MM.1S (cell line): ENCODE data around the gene STARD3.

Source experiments
- DNase-seq: peaks from one replicate; pipeline ENCODE4 v3.0.0-alpha.2; 2015
- H2AFZ ChIP-seq: fragments of 300-600 bp; sonication (generic); 2 replicates; pipeline ENCODE4 v1.6.0; 2016; ENCODE audit warnings: antibody characterized with exemption, low read length
- H3F3A ChIP-seq: fragments of 300-600 bp; sonication (generic); 2 replicates; pipeline ENCODE4 v1.6.1; 2016; ENCODE audit warnings: mild to moderate bottlenecking, antibody characterized with exemption, low read length, moderate library complexity, mixed read lengths; ENCODE audit not compliant: insufficient read depth
- H3K27ac ChIP-seq: fragments of 300-600 bp; sonication (generic); 2 replicates; pipeline ENCODE4 v1.5.1; 2016; ENCODE audit warnings: mild to moderate bottlenecking, low read length
- H3K27me3 ChIP-seq: fragments of 300-600 bp; sonication (generic); replicated peaks from 2 replicates; pipeline ENCODE4 v1.6.0; 2016; ENCODE audit warnings: low read length; ENCODE audit not compliant: insufficient read depth
- H3K36me3 ChIP-seq: fragments of 300-600 bp; sonication (generic); replicated peaks from 2 replicates; pipeline ENCODE4 v1.6.1; 2016; ENCODE audit warnings: mild to moderate bottlenecking, low read length, mixed read lengths; ENCODE audit not compliant: insufficient read depth
- H3K4me1 ChIP-seq: fragments of 300-600 bp; sonication (generic); 2 replicates; pipeline ENCODE4 v1.6.1; 2016; ENCODE audit warnings: low read length, mixed read lengths
- H3K4me2 ChIP-seq: fragments of 300-600 bp; sonication (generic); 2 replicates; pipeline ENCODE4 v1.6.0; 2016; ENCODE audit warnings: low read depth, low read length
- H3K4me3 ChIP-seq: fragments of 300-600 bp; sonication (generic); 2 replicates; pipeline ENCODE4 v1.5.1; 2016; ENCODE audit warnings: low read length, mixed read lengths
- H3K79me2 ChIP-seq: fragments of 300-600 bp; sonication (generic); 2 replicates; pipeline ENCODE4 v1.6.1; 2016; ENCODE audit warnings: mixed run types, low read length, mixed read lengths
- H3K9ac ChIP-seq: fragments of 300-600 bp; sonication (generic); 2 replicates; pipeline ENCODE4 v1.6.1; 2016; ENCODE audit warnings: low read length, mixed read lengths
- H3K9me2 ChIP-seq: fragments of 300-600 bp; sonication (generic); replicated peaks from 2 replicates; pipeline ENCODE4 v1.6.1; 2016; ENCODE audit warnings: mild to moderate bottlenecking, low read length, mixed read lengths; ENCODE audit not compliant: insufficient read depth
- H3K9me3 ChIP-seq: fragments of 300-600 bp; sonication (generic); replicated peaks from 2 replicates; pipeline ENCODE4 v1.6.1; 2016; ENCODE audit warnings: mild to moderate bottlenecking, low read length, mixed read lengths; ENCODE audit not compliant: insufficient read depth
- H4K20me1 ChIP-seq: fragments of 300-600 bp; sonication (generic); 2 replicates; pipeline ENCODE4 v1.6.1; 2016; ENCODE audit warnings: mild to moderate bottlenecking, low read length, moderate library complexity, mixed read lengths; ENCODE audit not compliant: insufficient read depth
- CTCF ChIP-seq: fragments of 300-600 bp; sonication (generic); IDR thresholded peaks from 2 replicates; pipeline ENCODE4 v1.5.1; 2016; ENCODE audit warnings: antibody characterized with exemption, low read length, mixed read lengths
- EZH2 ChIP-seq: fragments of 300-600 bp; sonication (generic); optimal IDR thresholded peaks from 2 replicates; pipeline ENCODE3; 2017; ENCODE audit warnings: low read depth, mild to moderate bottlenecking, antibody characterized with exemption, low read length, mixed read lengths
- EZH2phosphoT487 ChIP-seq: fragments of 300-600 bp; sonication (generic); IDR thresholded peaks from 2 replicates; pipeline ENCODE4 v1.6.1; 2018; ENCODE audit warnings: antibody characterized with exemption, low read length

STARD3 gene

GRCh38 chr17:39617446-39618245 is 19.3 kb upstream of the STARD3 start:
- H2AFZ ChIP-seq = peak overlapping the region; percentile 79
- H3K27me3 ChIP-seq = peaks cover 13% of the 10 kb centered on the region
- no peak for TF ChIP-seq CTCF

GRCh38 chr17:39618246-39618913 is 18.6 kb upstream of the STARD3 start:
- Histone ChIP-seq H3K36me3 (no peaks in the 10 kb centered on the region), H3K9me2 (no peaks in the 10 kb centered on the region), H3K4me2 (peak overlapping the region; percentile 91), H3F3A (peaks cover 10% of the 10 kb centered on the region; the same call in 1 of the 2 replicates), H4K20me1 (no peaks in the 10 kb centered on the region), H3K27ac (no peak overlapping the region), H3K27me3 (peaks cover 13% of the 10 kb centered on the region), H2AFZ (peak overlapping the region; percentile 51), H3K9ac (peak overlapping the region; percentile 59), H3K4me3 (peak overlapping the region; percentile 65), H3K4me1 (peaks cover 16% of the 10 kb centered on the region), H3K9me3 (no peaks in the 10 kb centered on the region), H3K79me2 (no peaks in the 10 kb centered on the region)
- TF ChIP-seq EZH2 (no peak), CTCF (no peak), EZH2phosphoT487 (no peak)
- DNase-seq = no peak

More at GRCh38 chr17:39617446-39618245, 19.3 kb upstream of the STARD3 start:
- H3K9ac ChIP-seq = peak overlapping the region; percentile 59; the same call in 1 of the 2 replicates
- peak overlapping the region; percentile 91 for H3K4me2 ChIP-seq
- no peaks in the 10 kb centered on the region for H3K9me2 ChIP-seq
- H4K20me1 ChIP-seq = no peaks in the 10 kb centered on the region
- H3K36me3 ChIP-seq = no peaks in the 10 kb centered on the region
- H3K27ac ChIP-seq = no peak overlapping the region
- peaks cover 9% of the 10 kb centered on the region; the same call in 1 of the 2 replicates for H3K4me1 ChIP-seq
- no peaks in the 10 kb centered on the region for H3K79me2 ChIP-seq
- peak overlapping the region; percentile 65 for H3K4me3 ChIP-seq
- DNase-seq = peak; percentile 45
- H3F3A ChIP-seq = peaks cover 6% of the 10 kb centered on the region; the same call in 1 of the 2 replicates
- no peaks in the 10 kb centered on the region for H3K9me3 ChIP-seq

- H3K36me3 ChIP-seq = no peaks in the 10 kb centered on the region
- H3K9ac ChIP-seq = no peak overlapping the region; the same call in 1 of the 2 replicates
- no peaks in the 10 kb centered on the region for H3K9me3 ChIP-seq
- H3K27me3 ChIP-seq = peaks cover 13% of the 10 kb centered on the region
- peak overlapping the region; percentile 51 for H2AFZ ChIP-seq
- peaks cover 20% of the 10 kb centered on the region for H3K4me1 ChIP-seq
- peak overlapping the region; percentile 91 for H3K4me2 ChIP-seq
- H3F3A ChIP-seq = peaks cover 10% of the 10 kb centered on the region; the same call in 1 of the 2 replicates
- H3K79me2 ChIP-seq = no peaks in the 10 kb centered on the region
- no peaks in the 10 kb centered on the region for H3K9me2 ChIP-seq
- DNase-seq = no peak
- no peak overlapping the region for H3K27ac ChIP-seq
- no peak overlapping the region for H3K4me3 ChIP-seq
- no peaks in the 10 kb centered on the region for H4K20me1 ChIP-seq
- TF ChIP-seq EZH2phosphoT487 (no peak), EZH2 (no peak), CTCF (no peak)
Measured at GRCh38 chr17:39618956-39619785, 17.8 kb upstream of the STARD3 start.
